ENCODE measurements around the gene MIB2.

MIB2 gene

GRCh38 chr1:1620433-1621139, 5.3 kb downstream of the MIB2 start:
- Histone ChIP-seq H3K4me1 (ENCODE audit: control extremely low read depth in 1 of 4, control insufficient read depth in 4 of 4, insufficient read depth in 4 of 4, low read length in 3 of 4) (peaks cover 0 to 11% (median 10%) of the 10 kb centered on the region in 4 experiments), H3K27me3 (replicated peaks in 2 of 5; ENCODE audit: control insufficient read depth in 4 of 5, insufficient read depth in 5 of 5, low read length in 4 of 5) (no peaks in the 10 kb centered on the region), H3K27ac (ENCODE audit: insufficient read depth in 1 of 2, low read depth in 1 of 2, low read length in 2 of 2, poor library complexity in 1 of 2, severe bottlenecking in 2 of 2) (no peak overlapping the region), H3K9me3 (ENCODE audit: control extremely low read depth in 1 of 5, control insufficient read depth in 4 of 5, insufficient read depth in 2 of 5, low read depth in 1 of 5, low read length in 4 of 5) (no peaks in the 10 kb centered on the region), H3K4me3 (ENCODE audit: control insufficient read depth in 1 of 7, extremely low read depth in 1 of 7, insufficient read depth in 4 of 7, low read depth in 2 of 7, low read length in 6 of 7) (no peak overlapping the region), H3K36me3 (ENCODE audit: control insufficient read depth in 4 of 4, insufficient read depth in 4 of 4, low read length in 3 of 4) (peaks cover 0 to 11% (median 8%) of the 10 kb centered on the region in 4 experiments)
- ChIA-PET POLR2A (no interaction called here), CTCF (interaction anchor here (1.1 to 1.3 kb wide), 3 partner anchors 8 to 116 kb away, joined by 3 to 5 read pairs (median 4); no protein-coding TSS in a partner anchor)
- WGBS (ENCODE audit: insufficient coverage): 94% methylated on average over 13 of the region's 16 CpGs
- DNase-seq: no peak

- 94% methylated on average over 29 of the region's 31 CpGs for WGBS (ENCODE audit: insufficient coverage)
- Histone ChIP-seq H3K27me3 (replicated peaks in 2 of 5; ENCODE audit: control insufficient read depth in 4 of 5, insufficient read depth in 5 of 5, low read length in 4 of 5) (no peaks in the 10 kb centered on the region), H3K4me1 (ENCODE audit: control extremely low read depth in 1 of 4, control insufficient read depth in 4 of 4, insufficient read depth in 4 of 4, low read length in 3 of 4) (peaks cover 0 to 8% (median 7%) of the 10 kb centered on the region in 4 experiments), H3K4me3 (ENCODE audit: control insufficient read depth in 1 of 7, extremely low read depth in 1 of 7, insufficient read depth in 4 of 7, low read depth in 2 of 7, low read length in 6 of 7) (no peak overlapping the region), H3K27ac (ENCODE audit: insufficient read depth in 1 of 2, low read depth in 1 of 2, low read length in 2 of 2, poor library complexity in 1 of 2, severe bottlenecking in 2 of 2) (no peak overlapping the region), H3K36me3 (ENCODE audit: control insufficient read depth in 4 of 4, insufficient read depth in 4 of 4, low read length in 3 of 4) (peaks cover 0 to 11% (median 8%) of the 10 kb centered on the region in 4 experiments), H3K9me3 (ENCODE audit: control extremely low read depth in 1 of 5, control insufficient read depth in 4 of 5, insufficient read depth in 2 of 5, low read depth in 1 of 5, low read length in 4 of 5) (no peaks in the 10 kb centered on the region)
- POLR2A ChIA-PET: no interaction called here
- CTCF ChIA-PET: interaction anchor here (1.1 to 1.3 kb wide), 3 partner anchors 7 to 117 kb away, joined by 3 to 5 read pairs (median 4); no protein-coding TSS in a partner anchor
- no peak for DNase-seq
Observed at GRCh38 chr1:1621173-1622009, 6.1 kb downstream of the MIB2 start.

GRCh38 chr1:1622010-1622787, 6.9 kb downstream of the MIB2 start:
- no peak overlapping the region for H3K4me3 ChIP-seq (ENCODE audit: control insufficient read depth in 1 of 7, extremely low read depth in 1 of 7, insufficient read depth in 4 of 7, low read depth in 2 of 7, low read length in 6 of 7)
- DNase-seq: no peak
- peaks cover 0 to 12% (median 8%) of the 10 kb centered on the region in 4 experiments for H3K36me3 ChIP-seq (ENCODE audit: control insufficient read depth in 4 of 4, insufficient read depth in 4 of 4, low read length in 3 of 4)
- no peak overlapping the region for H3K27ac ChIP-seq (ENCODE audit: insufficient read depth in 1 of 2, low read depth in 1 of 2, low read length in 2 of 2, poor library complexity in 1 of 2, severe bottlenecking in 2 of 2)
- 95% methylated on average over 19 of the region's 21 CpGs for WGBS (ENCODE audit: insufficient coverage)
- no peaks in the 10 kb centered on the region for H3K27me3 ChIP-seq (replicated peaks in 2 of 5; ENCODE audit: control insufficient read depth in 4 of 5, insufficient read depth in 5 of 5, low read length in 4 of 5)
- POLR2A ChIA-PET: no interaction called here
- CTCF ChIA-PET: no interaction called here
- H3K9me3 ChIP-seq (ENCODE audit: control extremely low read depth in 1 of 5, control insufficient read depth in 4 of 5, insufficient read depth in 2 of 5, low read depth in 1 of 5, low read length in 4 of 5): no peaks in the 10 kb centered on the region
- no peaks in the 10 kb centered on the region for H3K4me1 ChIP-seq (ENCODE audit: control extremely low read depth in 1 of 4, control insufficient read depth in 4 of 4, insufficient read depth in 4 of 4, low read length in 3 of 4)

- Histone ChIP-seq H3K4me1 (ENCODE audit: control extremely low read depth in 1 of 4, control insufficient read depth in 4 of 4, insufficient read depth in 4 of 4, low read length in 3 of 4) (no peaks in the 10 kb centered on the region), H3K27ac (ENCODE audit: insufficient read depth in 1 of 2, low read depth in 1 of 2, low read length in 2 of 2, poor library complexity in 1 of 2, severe bottlenecking in 2 of 2) (no peak overlapping the region), H3K27me3 (replicated peaks in 2 of 5; ENCODE audit: control insufficient read depth in 4 of 5, insufficient read depth in 5 of 5, low read length in 4 of 5) (no peaks in the 10 kb centered on the region), H3K9me3 (ENCODE audit: control extremely low read depth in 1 of 5, control insufficient read depth in 4 of 5, insufficient read depth in 2 of 5, low read depth in 1 of 5, low read length in 4 of 5) (no peaks in the 10 kb centered on the region), H3K36me3 (ENCODE audit: control insufficient read depth in 4 of 4, insufficient read depth in 4 of 4, low read length in 3 of 4) (peaks cover 0 to 11% (median 5%) of the 10 kb centered on the region in 4 experiments), H3K4me3 (ENCODE audit: control insufficient read depth in 1 of 7, extremely low read depth in 1 of 7, insufficient read depth in 4 of 7, low read depth in 2 of 7, low read length in 6 of 7) (no peak overlapping the region)
- WGBS (ENCODE audit: insufficient coverage): 96% methylated on average over 16 of the region's 17 CpGs
- POLR2A ChIA-PET: no interaction called here
- DNase-seq: no peak
- CTCF ChIA-PET: no interaction called here
Observed at GRCh38 chr1:1622788-1623094, 7.4 kb downstream of the MIB2 start.

- Histone ChIP-seq H3K9me3 (ENCODE audit: control extremely low read depth in 1 of 5, control insufficient read depth in 4 of 5, insufficient read depth in 2 of 5, low read depth in 1 of 5, low read length in 4 of 5) (no peaks in the 10 kb centered on the region), H3K36me3 (ENCODE audit: control insufficient read depth in 4 of 4, insufficient read depth in 4 of 4, low read length in 3 of 4) (peaks cover 0 to 7% (median 2%) of the 10 kb centered on the region in 4 experiments), H3K4me3 (ENCODE audit: control insufficient read depth in 1 of 7, extremely low read depth in 1 of 7, insufficient read depth in 4 of 7, low read depth in 2 of 7, low read length in 6 of 7) (no peak overlapping the region), H3K27me3 (replicated peaks in 2 of 5; ENCODE audit: control insufficient read depth in 4 of 5, insufficient read depth in 5 of 5, low read length in 4 of 5) (no peaks in the 10 kb centered on the region), H3K4me1 (ENCODE audit: control extremely low read depth in 1 of 4, control insufficient read depth in 4 of 4, insufficient read depth in 4 of 4, low read length in 3 of 4) (no peaks in the 10 kb centered on the region), H3K27ac (ENCODE audit: insufficient read depth in 1 of 2, low read depth in 1 of 2, low read length in 2 of 2, poor library complexity in 1 of 2, severe bottlenecking in 2 of 2) (no peak overlapping the region)
- POLR2A ChIA-PET: no interaction called here
- WGBS (ENCODE audit: insufficient coverage): 98% methylated on average over 28 of the region's 33 CpGs
- no peak for DNase-seq
- CTCF ChIA-PET: no interaction called here
Observed at GRCh38 chr1:1623181-1623630, 7.9 kb downstream of the MIB2 start.

- WGBS (ENCODE audit: insufficient coverage): 97% methylated on average over 49 of the region's 51 CpGs
- POLR2A ChIA-PET: interaction anchor here (0.6 kb wide), 1 partner anchor 123 kb away, joined by 5 read pairs; no protein-coding TSS in a partner anchor
- no peak overlapping the region for H3K4me3 ChIP-seq (ENCODE audit: control insufficient read depth in 1 of 7, extremely low read depth in 1 of 7, insufficient read depth in 4 of 7, low read depth in 2 of 7, low read length in 6 of 7)
- no peaks in the 10 kb centered on the region for H3K27me3 ChIP-seq (replicated peaks in 2 of 5; ENCODE audit: control insufficient read depth in 4 of 5, insufficient read depth in 5 of 5, low read length in 4 of 5)
- no peak for DNase-seq
- H3K36me3 ChIP-seq (ENCODE audit: control insufficient read depth in 4 of 4, insufficient read depth in 4 of 4, low read length in 3 of 4): peaks cover 0 to 3% (median 0%) of the 10 kb centered on the region in 4 experiments
- H3K27ac ChIP-seq (ENCODE audit: insufficient read depth in 1 of 2, low read depth in 1 of 2, low read length in 2 of 2, poor library complexity in 1 of 2, severe bottlenecking in 2 of 2): no peak overlapping the region
- no peaks in the 10 kb centered on the region for H3K9me3 ChIP-seq (ENCODE audit: control extremely low read depth in 1 of 5, control insufficient read depth in 4 of 5, insufficient read depth in 2 of 5, low read depth in 1 of 5, low read length in 4 of 5)
- H3K4me1 ChIP-seq (ENCODE audit: control extremely low read depth in 1 of 4, control insufficient read depth in 4 of 4, insufficient read depth in 4 of 4, low read length in 3 of 4): peaks cover 0 to 4% (median 2%) of the 10 kb centered on the region in 4 experiments
- CTCF ChIA-PET: no interaction called here
Observed at GRCh38 chr1:1623631-1624442, 8.5 kb downstream of the MIB2 start.
